H1 (cell line): Measurements from ENCODE around the gene TDRD9.

Source experiments
- BRCA1 ChIP-seq: IDR thresholded peaks from 2 replicates; pipeline ENCODE4 v1.6.1; 2012; ENCODE audit warnings: low read depth, low read length, improper control_type of control experiment
- CTCF ChIP-seq, 3 experiments: IDR thresholded peaks; 1 replicate in 2 of 3; 2 replicates in 1 of 3; pipeline versions ENCODE4 v1.5.1 to v1.6.1; 2011; ENCODE audit warnings: low read length in 3 of 3, mild to moderate bottlenecking in 3 of 3, inconsistent platforms in 2 of 3, low read depth in 1 of 3, moderate library complexity in 1 of 3; ENCODE audit not compliant: insufficient read depth in 1 of 3; ENCODE audit errors: control extremely low read depth in 1 of 3
- EZH2 ChIP-seq: fragments of 200-600 bp; sonication (generic); IDR thresholded peaks from 2 replicates; pipeline ENCODE4 v1.7.1; 2012; ENCODE audit warnings: low read depth, mild to moderate bottlenecking, moderate library complexity, low read length, inconsistent platforms; ENCODE audit not compliant: severe bottlenecking
- FOSL1 ChIP-seq: IDR thresholded peaks from 2 replicates; pipeline ENCODE4 v1.6.1; 2011; ENCODE audit warnings: mild to moderate bottlenecking, low read depth, low read length, moderate library complexity; ENCODE audit not compliant: insufficient read depth
- POLR2A ChIP-seq, 2 experiments: IDR thresholded peaks; 1 replicate in 1 of 2; 2 replicates in 1 of 2; pipeline ENCODE4 v1.6.1; 2011; ENCODE audit warnings: low read depth in 2 of 2, low read length in 2 of 2, mild to moderate bottlenecking in 2 of 2; ENCODE audit errors: control extremely low read depth in 1 of 2
- SIN3A ChIP-seq, 2 experiments: IDR thresholded peaks in 1 of 2; conservative IDR thresholded peaks in 1 of 2; 2 replicates each; pipeline ENCODE4 v1.6.1; 2011 to 2012; ENCODE audit warnings: low read length in 2 of 2, improper control_type of control experiment in 1 of 2, low read depth in 1 of 2, mild to moderate bottlenecking in 1 of 2
- SP2 ChIP-seq: IDR thresholded peaks from 2 replicates; pipeline ENCODE4 v1.6.1; 2012; ENCODE audit warnings: mild to moderate bottlenecking, low read length, inconsistent platforms

GRCh38 chr14:104054222-104054905 is 126.1 kb downstream of the TDRD9 start:
- TF ChIP-seq CTCF (IDR thresholded peaks at IDR 0.05; ENCODE audit: control extremely low read depth in 1 of 3, insufficient read depth in 1 of 3, low read depth in 1 of 3, low read length in 3 of 3) (no peak), SIN3A (conservative IDR thresholded peaks at IDR 0.05 in 1 of 2, IDR thresholded peaks at IDR 0.05 in 1 of 2; ENCODE audit: low read depth in 1 of 2, low read length in 2 of 2) (no peak), POLR2A (IDR thresholded peaks at IDR 0.05; ENCODE audit: control extremely low read depth in 1 of 2, low read depth in 2 of 2, low read length in 2 of 2) (no peak), FOSL1 (no peak), SP2 (no peak), BRCA1 (no peak), EZH2 (no peak)
